GM23338 (cell line): ENCODE results near the gene IGF2.

Experiments used
- CTCF ChIP-seq, 2 experiments: fragments of 200-600 bp in 1 of 2; sonication (generic) in 1 of 2; conservative IDR thresholded peaks; 2 replicates each; pipeline versions ENCODE4 v1.5.1 to v1.6.1; 2016 to 2017; ENCODE audit warnings: antibody characterized with exemption in 2 of 2, low read depth in 2 of 2, mild to moderate bottlenecking in 2 of 2, moderate library complexity in 1 of 2
- ETS1 ChIP-seq: IDR thresholded peaks from 2 replicates; pipeline ENCODE4 v1.6.1; 2016; ENCODE audit warnings: antibody characterized with exemption
- EZH2 ChIP-seq: fragments of 200-600 bp; sonication (generic); IDR thresholded peaks from one replicate; pipeline ENCODE4 v1.8.0; 2017; ENCODE audit warnings: antibody characterized with exemption, mild to moderate bottlenecking, low read depth; ENCODE audit not compliant: unreplicated experiment
- JUNB ChIP-seq: IDR thresholded peaks from one replicate; pipeline ENCODE4 v1.6.1; 2016; ENCODE audit warnings: antibody characterized with exemption; ENCODE audit not compliant: unreplicated experiment
- POLR2AphosphoS5 ChIP-seq: IDR thresholded peaks from 2 replicates; pipeline ENCODE4 v1.6.1; 2016; ENCODE audit warnings: antibody characterized with exemption, low read depth

GRCh38 chr11:2185324-2186085 lies 46.3 kb upstream of the IGF2 start:
- TF ChIP-seq CTCF (conservative IDR thresholded peaks at IDR 0.05; ENCODE audit: low read depth in 2 of 2) (no peak), JUNB (no peak), POLR2AphosphoS5 (no peak), EZH2 (no peak), ETS1 (no peak)
